ENCODE data around the gene SHISAL1. TPM values are rescaled to one million over a fixed set of nuclear protein-coding genes. Genes with fewer than 3 reads are reported as not detected.
A peak's percentile ranks its signal among the peaks of the same experiment; 100 is the strongest.
"Not testable (repeated sequence)": the region's sequence is repeated elsewhere in the genome, so short reads cannot be mapped to it uniquely, and the experiment has no call there.

SHISAL1 gene
- total RNA-seq, 1 experiment from 2014 or later = 0.32 TPM

DNA sequence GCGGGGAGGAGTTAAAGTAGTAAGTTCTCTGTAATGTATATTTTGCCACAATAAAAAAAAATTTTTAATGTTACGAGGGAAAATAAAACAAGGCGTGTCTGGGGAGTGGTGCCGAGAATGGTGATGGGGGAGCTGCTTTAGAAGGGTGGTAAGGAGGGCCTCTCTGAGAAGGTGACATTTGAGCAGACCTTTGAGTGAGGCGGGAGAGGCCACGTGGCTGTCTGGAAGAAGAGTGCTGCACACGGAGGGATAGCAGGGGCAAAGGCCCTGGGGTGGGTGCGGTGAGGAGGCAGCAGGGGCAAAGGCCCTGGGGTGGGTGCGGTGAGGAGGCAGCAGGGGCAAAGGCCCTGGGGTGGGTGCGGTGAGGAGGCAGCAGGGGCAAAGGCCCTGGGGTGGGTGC, 10.4 kb downstream of the SHISAL1 start:
- not testable (repeated sequence) for DNase-seq (ENCODE audit: low read depth)

DNA sequence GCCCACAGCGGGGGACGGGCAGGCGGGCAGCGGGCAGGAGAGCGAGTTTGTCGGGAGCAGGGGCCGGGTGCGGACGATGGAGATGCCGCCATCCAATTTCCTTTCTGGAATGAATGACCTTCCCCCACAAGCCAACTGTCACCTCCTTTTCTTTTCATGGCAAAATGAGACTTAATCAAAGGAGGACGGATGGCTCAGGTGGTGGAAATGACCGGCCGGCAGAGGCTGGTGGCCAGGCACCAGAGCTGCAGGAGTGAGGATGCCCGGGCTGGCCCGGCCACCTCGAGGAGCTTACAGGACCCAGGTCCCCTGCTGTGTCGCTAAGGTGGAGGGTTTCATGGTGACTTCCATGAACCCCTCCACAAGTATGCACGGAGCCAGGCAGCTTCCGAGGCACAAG, 11.7 kb downstream of the SHISAL1 start:
- no peak for DNase-seq (ENCODE audit: low read depth)

DNA sequence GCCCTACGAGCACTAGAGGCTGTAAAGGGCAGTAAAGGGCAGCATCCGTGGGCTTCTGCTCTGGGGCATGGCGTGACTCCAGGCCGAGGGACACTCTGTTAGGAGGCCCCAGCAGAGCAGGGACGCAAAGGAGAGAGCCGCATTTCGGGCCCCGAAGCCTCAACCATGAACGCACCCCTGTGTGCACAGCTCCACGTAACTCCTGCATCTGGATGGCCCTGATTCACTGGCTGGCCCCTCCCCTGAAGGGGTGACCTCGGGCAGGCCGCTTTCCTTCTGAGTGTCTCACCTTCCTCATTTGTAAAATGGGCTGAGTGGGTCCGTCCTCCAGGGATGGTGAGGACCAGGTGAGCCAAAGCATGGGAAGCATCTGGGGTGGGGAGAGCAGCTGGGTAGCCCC, 13.6 kb downstream of the SHISAL1 start:
- no peak for DNase-seq (ENCODE audit: low read depth)

DNA sequence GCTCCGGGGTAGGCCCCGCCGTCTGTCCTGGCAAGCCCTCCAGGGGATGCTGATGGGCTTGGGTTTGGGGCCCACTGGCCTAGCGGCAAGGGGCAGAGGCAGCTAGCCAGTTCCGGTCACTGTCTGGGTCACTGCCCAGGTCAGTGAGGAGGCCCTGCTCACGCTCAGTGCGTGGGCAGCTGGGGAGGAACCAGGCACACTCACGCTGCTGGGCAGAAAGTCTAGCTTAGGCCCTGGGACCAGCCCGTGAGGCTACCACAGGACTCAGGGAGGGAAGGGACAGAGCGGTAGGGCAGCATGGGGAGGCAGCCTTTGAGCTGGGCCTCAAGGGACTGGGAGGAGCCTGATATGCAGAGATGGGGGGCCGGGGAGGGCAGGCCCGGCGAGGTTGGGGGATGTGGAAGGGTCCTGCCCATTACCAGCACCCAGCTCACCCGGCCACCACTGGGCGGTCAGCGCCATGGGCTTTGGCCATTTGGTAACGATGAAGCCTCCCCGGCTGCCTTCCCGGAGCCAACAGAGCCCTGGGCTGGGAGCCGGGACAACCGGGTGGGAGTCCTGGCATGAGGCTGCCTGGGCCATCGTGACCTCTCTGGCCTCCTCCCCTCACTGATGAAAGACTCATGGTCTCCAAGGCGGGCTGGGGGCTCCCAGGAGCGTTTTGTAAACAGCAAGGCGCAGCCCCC, 14.2 kb downstream of the SHISAL1 start:
- no peak for DNase-seq (ENCODE audit: low read depth)

DNA sequence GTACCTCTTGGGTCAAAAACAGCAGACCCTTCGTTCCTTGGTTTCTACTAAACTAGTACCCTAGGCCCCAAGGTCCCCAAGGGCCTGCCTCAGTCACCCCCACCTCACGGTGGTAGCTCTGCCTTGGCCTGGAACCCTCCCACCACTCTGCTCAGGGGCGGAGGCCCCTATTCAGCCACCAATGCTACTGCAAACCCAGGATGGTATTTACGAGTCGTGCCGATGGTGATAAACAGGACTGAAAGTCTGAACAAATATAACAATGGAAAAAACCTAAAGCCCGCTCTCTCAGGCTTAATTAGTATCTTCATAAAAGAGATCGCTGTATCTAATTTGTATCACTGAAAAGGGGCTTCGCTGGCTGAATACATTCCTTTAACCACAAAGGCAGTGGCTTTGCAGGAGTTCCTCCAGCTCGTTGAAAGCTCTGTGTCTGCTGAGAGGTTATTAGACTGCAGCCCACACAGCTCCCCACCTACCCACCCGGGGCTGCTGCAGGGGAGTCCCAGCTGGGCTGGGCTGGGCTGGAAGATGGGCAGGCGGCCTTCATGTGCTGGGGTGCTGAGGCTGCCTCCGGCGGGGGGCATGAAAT, 15.2 kb downstream of the SHISAL1 start:
- DNase-seq (ENCODE audit: low read depth) = no peak

DNA sequence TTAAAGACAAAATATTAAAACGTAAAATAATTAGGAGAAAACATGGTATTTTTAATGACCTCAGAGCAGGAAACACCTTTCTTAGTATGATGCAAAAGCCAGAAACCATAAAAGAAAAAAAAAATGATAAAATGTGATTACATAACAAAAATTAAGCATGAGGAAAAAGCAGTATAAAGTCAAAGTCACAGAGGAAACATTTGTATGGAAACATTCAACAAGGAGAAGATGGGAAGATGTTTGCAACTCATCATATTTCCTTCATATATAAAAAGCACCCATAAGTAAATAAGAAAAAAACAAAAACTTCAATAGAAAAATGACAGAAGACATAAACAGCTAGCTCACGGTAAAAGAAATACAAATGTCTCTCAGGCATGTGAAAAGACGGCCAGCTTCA, 17.3 kb downstream of the SHISAL1 start:
- no peak for DNase-seq (ENCODE audit: low read depth)

DNA sequence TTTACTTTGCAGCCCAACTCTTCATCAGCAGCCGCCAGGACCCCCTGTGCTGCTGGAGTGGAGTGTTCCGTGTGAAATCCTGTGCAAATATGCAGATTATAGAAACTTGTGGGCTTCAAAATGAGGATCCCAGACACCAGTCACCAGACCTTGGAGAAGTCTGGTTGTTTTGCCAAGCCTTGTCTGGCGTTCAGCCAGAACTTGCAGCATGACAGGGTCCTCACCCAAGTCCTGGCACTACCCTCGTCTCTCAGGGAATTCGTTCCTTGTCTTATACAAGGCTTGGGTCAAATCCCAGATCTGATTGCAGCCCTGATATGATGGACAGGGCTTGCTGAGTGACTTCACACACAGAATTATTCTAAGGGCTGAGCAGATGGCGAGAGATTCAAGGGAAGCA, 18.9 kb downstream of the SHISAL1 start:
- no peak for DNase-seq (ENCODE audit: low read depth)

DNA sequence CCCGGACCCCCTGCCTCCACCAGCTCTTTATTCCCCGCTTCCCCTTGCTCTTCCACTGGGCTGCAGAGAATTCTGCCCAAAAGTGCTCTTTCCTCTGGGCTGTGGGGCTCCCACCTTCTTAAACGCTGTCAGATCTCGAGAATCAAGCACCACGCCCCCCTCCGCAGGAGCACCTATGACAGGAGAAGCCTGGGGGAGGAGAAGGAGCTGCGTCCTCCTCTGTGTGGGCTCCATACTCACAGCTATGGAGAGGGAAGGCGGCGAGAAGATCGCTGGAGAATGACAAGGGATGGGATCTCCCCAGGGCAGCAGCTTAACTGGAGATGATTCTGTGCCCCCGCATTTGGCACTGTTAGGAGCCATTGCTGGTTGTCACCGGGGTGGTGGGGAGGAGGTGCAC, 19.7 kb downstream of the SHISAL1 start:
- no peak for DNase-seq (ENCODE audit: low read depth)

DNA sequence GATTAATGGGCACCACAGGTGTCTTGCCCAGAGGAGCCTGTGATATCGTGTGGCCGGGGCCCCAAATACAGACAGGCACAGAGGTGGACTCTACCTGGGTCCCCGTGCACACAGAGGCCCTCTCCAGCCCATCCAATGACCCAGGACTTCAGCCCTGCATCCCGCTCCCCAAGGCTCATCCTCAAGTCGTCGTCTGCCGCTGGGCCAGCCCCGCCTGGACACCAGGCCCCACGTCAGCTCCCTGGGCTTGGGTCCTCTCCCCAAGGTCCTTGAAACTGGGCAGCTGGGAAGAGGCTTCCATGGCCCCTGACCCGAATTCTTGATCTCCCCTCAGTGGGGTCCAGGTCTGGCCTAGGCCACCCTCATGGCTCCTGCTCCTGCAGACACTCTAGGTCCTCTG, 20.2 kb downstream of the SHISAL1 start:
- DNase-seq (ENCODE audit: low read depth) = no peak

DNA sequence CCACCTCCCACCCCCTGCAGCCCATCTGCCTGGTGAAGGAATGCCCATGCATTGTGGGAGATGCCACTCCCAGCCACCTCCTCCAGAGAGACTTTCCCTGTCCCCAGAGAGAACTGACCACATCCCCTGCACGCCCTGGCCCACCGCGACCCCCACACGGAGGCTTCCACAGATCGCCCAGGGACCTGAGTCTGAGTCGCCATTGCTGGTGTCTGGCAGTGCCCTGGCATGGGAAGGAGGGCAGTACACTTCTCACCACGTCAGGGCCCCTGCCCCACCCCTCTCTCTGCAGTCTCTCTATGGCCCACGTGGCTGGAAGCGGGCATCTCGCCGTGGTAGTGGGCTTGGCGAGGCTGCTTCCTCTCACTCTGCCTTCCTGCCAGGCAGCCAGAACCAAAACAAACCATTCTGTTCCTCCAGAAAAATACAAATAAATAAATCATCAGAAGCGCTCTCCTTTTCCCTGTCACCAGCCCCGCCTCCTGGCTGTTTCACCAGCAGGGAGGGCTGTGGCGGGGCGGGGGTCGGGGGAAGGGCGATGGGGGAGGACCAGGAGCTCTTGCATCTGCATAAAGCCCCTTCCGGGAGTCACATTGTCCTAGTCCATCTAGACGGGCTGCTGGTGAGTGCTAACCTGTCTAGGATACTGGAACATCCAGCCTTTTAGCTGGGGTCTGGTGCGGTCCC, 20.9 kb downstream of the SHISAL1 start:
- no peak for DNase-seq (ENCODE audit: low read depth)

DNA sequence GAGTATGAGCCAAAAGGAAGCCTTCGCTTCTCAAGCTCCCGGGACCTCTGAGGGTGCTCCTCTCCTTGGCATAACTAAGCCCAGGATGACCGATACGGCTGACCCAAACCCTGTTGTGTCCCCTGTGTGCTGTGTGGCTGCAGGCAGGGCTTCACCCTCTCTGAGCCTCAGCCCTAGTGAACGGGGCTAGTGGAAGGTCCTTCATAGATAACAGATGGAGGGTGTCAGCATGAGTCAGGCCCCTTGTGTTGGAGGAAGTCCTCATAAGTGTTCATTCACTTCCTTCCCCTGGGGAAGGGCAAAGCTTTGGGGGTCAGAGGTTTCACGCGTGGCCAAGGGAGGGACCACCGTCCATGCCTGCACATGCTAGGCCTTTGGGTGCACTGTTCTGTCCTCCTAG, 21.5 kb downstream of the SHISAL1 start:
- no peak for DNase-seq (ENCODE audit: low read depth)

DNA sequence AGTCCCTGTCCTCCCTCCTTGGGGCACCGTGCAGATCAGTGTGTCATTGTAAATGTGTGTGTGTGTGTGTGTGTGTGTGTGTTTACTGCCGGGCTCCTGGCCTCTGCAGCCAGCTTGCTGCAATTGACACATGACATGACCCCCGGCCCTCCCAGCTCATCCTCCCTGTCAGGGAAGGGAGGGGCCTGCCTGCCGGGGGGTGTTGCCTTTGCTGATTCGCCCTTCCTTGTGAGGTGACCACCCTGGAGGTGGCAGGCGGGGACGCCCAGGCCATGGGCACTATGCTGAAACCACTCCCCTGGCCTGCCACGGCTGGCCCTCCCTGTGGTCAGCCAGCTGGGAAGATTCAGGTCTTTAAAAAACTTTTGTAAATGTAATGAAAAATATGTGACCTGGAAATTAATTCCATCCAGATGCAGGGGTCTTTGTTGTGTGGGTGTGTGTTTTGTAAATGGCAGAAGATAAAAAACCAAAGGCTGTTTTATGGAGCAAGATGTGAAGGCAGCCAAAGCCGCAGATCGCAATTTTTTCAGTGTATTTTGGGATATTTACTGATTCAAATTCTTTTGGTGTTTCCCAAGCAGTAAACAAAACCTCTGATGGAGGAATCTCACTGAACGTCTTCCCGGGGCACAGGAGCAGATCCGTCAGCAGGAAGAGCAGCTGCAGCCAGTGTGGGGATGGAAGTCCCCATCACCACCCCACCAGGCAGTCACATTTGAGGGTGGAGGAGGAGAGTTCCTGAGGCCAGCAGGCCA, 23.2 kb downstream of the SHISAL1 start:
- DNase-seq (ENCODE audit: low read depth) = no peak

DNA sequence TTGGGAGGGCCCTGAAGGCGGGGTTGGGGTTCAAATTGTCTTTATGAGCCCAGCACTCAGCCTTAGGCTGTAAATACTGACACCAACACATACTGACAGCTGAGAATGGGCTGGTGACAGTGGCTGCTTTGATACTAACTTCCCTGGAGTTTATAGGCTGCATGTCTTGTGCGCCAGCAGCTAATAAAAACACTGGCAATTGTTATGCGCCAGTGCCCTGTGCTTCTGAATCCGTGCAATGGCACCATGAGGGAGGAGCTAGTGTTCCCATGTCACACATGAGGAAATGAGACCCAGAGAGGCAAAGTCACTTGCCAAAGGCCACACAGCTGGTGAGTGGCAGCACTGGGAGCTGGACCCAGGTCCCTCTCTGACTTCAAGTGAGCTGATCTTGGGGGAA, 23.8 kb downstream of the SHISAL1 start:
- no peak for DNase-seq (ENCODE audit: low read depth)

DNA sequence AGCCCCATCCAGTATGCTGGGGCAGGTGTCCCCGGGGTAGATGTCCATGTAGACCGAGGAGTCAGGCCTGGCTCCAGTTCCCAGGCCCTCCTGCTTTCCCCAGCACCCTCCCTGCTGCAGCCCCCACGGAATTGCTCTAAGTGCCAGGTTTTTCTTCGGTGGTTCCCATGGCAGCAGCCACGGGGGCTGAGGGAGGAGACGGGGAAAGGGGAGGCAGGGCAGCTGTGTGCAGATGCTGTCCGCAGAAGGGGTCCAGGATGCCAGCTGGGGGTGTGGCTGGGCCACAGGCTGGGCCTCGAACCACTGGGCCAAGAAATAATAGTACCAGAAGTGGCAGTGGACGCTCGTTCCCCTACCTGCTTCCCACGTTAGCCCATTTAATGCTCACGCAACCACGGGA, 25.0 kb downstream of the SHISAL1 start:
- DNase-seq (ENCODE audit: low read depth) = no peak

DNA sequence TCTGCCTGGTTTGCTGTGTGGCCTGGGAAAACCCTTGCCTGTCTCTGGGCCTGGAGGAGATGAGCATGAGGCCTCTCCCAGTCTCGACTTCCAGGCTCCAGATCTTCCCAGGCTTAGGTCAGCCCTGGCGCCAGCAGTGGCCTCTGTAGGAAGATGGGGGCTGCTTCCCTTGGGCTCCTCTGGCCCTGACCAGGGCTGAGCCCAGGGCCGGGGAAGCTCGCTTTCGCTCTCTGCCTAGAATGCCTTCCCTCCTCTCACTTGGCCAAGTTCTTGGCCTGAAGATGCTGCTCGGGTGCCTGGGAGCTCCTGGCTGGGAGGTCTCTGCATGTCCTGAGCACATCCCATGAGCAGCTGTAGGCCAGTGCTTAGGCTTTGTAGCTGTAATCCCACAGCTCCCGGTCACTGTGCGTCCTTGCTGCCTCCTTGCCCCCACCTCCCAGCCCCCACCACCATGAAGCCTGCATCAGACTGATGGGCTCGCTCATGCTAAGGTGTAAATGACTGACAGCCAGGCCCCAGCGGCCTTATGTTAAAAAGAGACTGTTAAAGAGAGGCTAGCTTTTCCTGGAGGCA, 25.5 kb downstream of the SHISAL1 start:
- no peak for DNase-seq (ENCODE audit: low read depth)

DNA sequence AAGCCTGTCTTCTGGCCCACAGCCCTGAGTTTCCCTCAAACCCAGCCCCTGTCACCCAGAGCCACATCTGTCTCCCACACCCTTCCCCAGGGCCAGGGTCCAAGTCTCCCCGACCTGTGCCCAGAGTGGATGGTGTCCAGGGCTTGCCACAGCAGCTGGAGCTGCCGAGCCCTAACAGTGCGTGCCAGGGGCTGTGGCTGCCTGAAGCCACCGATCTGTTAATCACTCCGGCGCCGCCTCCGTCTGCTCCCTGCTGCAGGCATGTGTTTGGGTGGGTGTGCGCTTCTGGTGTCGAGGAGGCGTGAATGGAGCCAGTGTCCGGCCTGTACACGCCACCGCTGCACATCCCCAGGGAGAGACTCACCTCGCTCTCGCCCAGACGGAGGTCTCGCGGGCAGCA, 26.1 kb downstream of the SHISAL1 start:
- no peak for DNase-seq (ENCODE audit: low read depth)

DNA sequence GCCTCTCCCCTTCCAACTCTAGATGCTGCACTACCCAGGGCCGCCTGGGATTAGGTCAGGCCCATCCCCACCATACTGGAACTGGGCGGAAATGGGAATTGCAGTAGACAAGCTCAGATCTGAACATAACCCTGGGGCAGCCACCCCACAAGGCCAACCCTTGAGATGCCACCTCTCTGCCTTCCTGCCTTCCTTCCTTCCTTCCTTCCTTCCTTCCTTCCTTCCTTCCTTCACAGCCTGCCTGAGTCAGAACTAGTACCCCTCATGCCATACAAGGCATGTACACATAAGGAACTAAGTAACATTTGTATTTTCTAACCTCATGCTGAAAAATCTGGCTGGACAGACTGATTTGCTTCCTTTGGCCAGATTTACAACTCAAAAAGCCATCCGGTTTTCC, 28.0 kb downstream of the SHISAL1 start:
- no peak for DNase-seq (ENCODE audit: low read depth)

DNA sequence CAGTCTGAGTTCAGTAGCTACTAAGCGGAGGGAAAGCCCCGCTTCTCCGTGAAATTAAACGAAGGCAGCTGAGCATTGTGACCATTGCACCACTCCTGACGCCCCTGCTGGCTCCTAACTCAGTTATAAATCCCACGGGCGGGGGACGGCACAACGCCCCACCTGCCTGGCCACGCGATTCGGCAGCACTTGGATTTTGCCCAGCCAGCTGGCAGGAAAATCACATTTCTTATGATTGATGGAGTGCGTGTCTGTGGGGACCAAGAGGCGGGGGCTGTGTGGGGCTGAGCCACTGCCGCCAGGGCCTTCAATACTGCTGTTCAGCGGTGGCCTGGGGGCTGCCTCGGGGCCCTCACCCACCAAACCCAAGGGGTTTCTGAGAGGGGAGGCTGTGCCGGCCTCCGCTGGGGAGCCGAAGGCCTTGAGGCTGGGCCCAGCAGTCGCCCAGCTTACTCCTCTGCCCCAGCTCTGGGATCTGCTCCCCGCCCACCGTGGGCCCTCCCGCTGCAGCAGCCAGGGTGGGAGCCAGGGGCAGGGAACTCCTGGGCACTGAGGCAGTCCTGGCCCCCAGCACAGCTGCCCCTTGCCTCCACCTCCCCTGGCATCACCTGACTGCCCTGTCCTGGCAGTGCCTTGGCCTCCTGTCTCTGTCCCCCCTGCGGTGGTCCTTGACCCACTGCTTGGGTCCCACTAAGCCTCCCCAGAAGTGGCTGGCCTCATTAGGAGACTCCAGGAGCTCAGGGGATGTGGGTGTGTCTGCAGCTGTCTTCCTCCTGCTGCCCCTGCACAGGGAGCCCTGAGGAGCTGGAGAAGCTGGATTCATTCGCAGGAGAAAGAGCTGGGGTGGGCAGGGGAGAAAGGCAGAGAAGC, 30.7 kb downstream of the SHISAL1 start:
- no peak for DNase-seq (ENCODE audit: low read depth)

DNA sequence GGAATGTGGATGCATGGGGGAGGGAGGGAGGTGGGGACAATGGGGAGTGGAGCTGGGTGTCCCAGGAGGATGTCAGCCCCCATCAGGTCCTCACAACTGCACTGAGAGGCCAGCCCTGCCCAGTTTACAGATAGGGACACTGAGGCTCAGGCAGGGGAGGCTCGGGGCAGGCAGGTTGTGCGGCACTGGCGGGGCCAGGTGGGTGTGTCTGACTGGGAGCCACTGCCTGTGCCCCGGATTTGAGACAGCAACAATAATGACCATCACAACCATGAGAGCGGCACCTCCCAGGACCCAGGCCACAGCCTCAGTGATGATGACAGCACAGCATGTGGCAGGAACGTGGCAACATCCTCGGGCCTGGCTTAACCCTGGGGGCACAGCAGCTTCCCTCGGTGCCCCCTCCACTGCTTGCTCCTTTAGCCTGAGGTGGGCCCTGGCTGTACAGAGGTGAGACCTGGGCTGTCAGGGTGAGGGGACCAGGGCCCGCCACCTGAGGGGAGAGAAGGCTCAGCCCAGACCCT, 32.0 kb downstream of the SHISAL1 start:
- DNase-seq (ENCODE audit: low read depth) = no peak

DNA sequence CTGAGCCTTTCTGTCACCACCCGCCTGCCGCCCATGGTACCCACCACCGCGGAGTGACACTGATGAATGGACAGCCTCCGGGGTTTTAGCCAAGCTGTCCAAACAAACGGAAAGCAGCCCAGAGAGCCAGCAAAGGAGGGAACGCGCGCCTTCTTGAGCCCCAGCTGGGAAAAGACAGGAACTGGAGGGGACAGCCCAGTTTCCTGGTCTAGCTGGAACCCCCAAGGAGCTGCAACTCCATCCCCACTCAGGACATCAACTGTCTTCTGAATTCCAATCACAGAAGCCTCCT, 33.7 kb downstream of the SHISAL1 start:
- peak; percentile 16 for DNase-seq (ENCODE audit: low read depth)
